Lower leg skin (tissue), 4 donors: ENCODE results near the gene CCDC169. TPM values are rescaled to one million over a fixed set of nuclear protein-coding genes. Genes with fewer than 3 reads are reported as not detected.

Experiments
- DNase-seq, 2 donors: peaks; one replicate each; pipeline ENCODE4 v3.0.0-alpha.2; 2019; ENCODE audit warnings: low spot score in 2 of 2
- H3K4me3 ChIP-seq: fragments of 200-600 bp; sonication (generic); 2 replicates; pipeline ENCODE4 v1.5.1; 2017; ENCODE audit warnings: mild to moderate bottlenecking, low read depth; ENCODE audit not compliant: poor library complexity, severe bottlenecking
- POLR2A ChIP-seq, 2 donors: fragments of 450-650 bp; IDR thresholded peaks; one replicate each; pipeline ENCODE4 v1.6.1; 2016 to 2017; ENCODE audit warnings: antibody characterized with exemption in 2 of 2, mild to moderate bottlenecking in 1 of 2, moderate library complexity in 1 of 2
- WGBS, 2 donors: methylation state at CpG; one replicate each; pipeline ENCODE4 v1.1.5; 2018; 5-methylcytosine and 5-hydroxymethylcytosine counted together
- intact Hi-C: fragments of 100-400 bp; cut with DNase I; formaldehyde crosslinking; loops from one replicate; pipeline ENCODE4 v1.15.0; 2023; ENCODE audit warnings: low total_unique reads
- total RNA-seq, 4 donors: library from RNA; depleted of rRNA; stranded (reverse); fragments of >200 nt; gene quantifications; one replicate each; pipeline ENCODE4 v1.1.0, GENCODE V29; 2016
- TF ChIP-seq, protein P1 (sequence below), 3 donors: fragments of 450-650 bp; IDR thresholded peaks; one replicate each; pipeline ENCODE4 v1.5.1; 2016; ENCODE audit warnings: antibody characterized with exemption in 3 of 3, mild to moderate bottlenecking in 3 of 3, moderate library complexity in 2 of 3

The CCDC169 gene
- total RNA-seq, 4 donors from 2014 or later = 0.47 to 0.49 TPM; not detected in 2

DNA sequence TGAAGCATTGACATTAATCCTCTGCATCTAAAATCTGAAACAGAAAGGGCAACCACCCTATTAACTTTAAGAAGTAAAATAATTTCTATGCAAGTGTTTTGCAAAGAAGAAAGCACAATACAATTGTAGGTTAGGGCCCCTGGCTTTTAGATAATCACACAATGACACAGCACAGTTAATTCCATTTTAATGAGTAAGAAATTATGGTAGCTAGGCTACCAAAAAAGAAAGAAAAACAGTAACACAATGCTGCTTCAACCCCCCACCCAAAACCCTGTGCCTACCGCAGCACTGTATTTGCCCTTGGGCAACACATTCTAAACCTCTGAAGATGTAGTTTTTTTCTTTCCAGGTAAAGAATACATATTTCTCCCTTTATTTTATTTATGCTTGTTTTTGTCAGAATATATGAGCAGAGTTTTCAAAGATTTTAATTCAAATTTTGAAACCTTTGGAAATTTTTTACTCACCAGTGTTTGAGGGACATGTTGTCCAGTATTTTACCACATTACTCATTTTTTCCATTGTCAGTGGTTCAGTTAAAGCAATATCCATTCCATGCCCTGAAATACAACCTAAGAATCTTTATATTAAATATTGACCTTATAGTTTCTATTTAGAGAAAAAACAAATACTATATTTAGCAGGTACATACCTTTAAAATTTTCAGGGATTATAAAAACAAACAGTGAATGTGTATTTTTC lies 104.3 kb downstream of the CCDC169 start:
- no peak for DNase-seq
- 20 to 36% methylated on average over 1 of the region's 1 CpG for WGBS, 2 donors
- H3K4me3 ChIP-seq = no peak overlapping the region
- intact Hi-C loops = no loop called here
- no peak for TF ChIP-seq POLR2A (IDR thresholded peaks at IDR 0.05)
- TF ChIP-seq, protein P1, sequence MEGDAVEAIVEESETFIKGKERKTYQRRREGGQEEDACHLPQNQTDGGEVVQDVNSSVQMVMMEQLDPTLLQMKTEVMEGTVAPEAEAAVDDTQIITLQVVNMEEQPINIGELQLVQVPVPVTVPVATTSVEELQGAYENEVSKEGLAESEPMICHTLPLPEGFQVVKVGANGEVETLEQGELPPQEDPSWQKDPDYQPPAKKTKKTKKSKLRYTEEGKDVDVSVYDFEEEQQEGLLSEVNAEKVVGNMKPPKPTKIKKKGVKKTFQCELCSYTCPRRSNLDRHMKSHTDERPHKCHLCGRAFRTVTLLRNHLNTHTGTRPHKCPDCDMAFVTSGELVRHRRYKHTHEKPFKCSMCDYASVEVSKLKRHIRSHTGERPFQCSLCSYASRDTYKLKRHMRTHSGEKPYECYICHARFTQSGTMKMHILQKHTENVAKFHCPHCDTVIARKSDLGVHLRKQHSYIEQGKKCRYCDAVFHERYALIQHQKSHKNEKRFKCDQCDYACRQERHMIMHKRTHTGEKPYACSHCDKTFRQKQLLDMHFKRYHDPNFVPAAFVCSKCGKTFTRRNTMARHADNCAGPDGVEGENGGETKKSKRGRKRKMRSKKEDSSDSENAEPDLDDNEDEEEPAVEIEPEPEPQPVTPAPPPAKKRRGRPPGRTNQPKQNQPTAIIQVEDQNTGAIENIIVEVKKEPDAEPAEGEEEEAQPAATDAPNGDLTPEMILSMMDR (IDR thresholded peaks at IDR 0.05) = no peak

GRCh38 chr13:36192166-36192565 lies 105.4 kb downstream of the CCDC169 start:
- TF ChIP-seq POLR2A (IDR thresholded peaks at IDR 0.05) = no peak
- TF ChIP-seq, protein P1 (IDR thresholded peaks at IDR 0.05) = no peak
- intact Hi-C loops = no loop called here
- 70 to 75% methylated on average over 6 of the region's 6 CpGs for WGBS, 2 donors
- no peak overlapping the region for H3K4me3 ChIP-seq
- no peak for DNase-seq

GRCh38 chr13:36190771-36191170 lies 106.8 kb downstream of the CCDC169 start:
- no peak overlapping the region for H3K4me3 ChIP-seq
- no peak for TF ChIP-seq POLR2A (IDR thresholded peaks at IDR 0.05)
- TF ChIP-seq, protein P1 (IDR thresholded peaks at IDR 0.05) = no peak
- intact Hi-C loops = no loop called here
- DNase-seq = no peak
- WGBS, 2 donors = 85 to 86% methylated on average over 3 of the region's 3 CpGs

DNA sequence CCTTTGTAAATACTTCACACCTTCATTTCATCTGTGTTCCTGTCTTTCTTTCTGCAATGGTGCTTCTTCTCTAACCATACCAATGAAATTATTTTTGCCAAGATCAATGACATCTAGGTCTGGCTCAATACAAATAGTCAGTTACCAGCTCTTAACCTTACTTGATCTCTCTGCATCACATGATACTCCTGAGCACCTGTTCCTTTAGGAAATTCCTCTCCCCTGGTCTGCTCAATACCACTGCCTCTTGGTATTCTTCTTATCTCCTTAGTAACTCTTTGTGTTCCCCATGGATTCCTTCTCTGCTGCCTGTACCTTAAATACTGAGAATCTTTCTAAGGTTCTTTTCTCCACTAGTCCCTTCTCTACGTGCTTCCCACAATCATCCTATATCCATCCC lies 109.2 kb downstream of the CCDC169 start:
- no peak for DNase-seq
- WGBS, 2 donors = 94 to 97% methylated on average over 1 of the region's 1 CpG
- intact Hi-C loops = no loop called here
- TF ChIP-seq POLR2A (IDR thresholded peaks at IDR 0.05) = no peak
- TF ChIP-seq, protein P1 (IDR thresholded peaks at IDR 0.05) = no peak
- H3K4me3 ChIP-seq = no peak overlapping the region

- no peak for DNase-seq
- TF ChIP-seq, protein P1 (IDR thresholded peaks at IDR 0.05) = no peak
- TF ChIP-seq POLR2A (IDR thresholded peaks at IDR 0.05) = no peak
- intact Hi-C loops = no loop called here
- H3K4me3 ChIP-seq = no peak overlapping the region
Measured at GRCh38 chr13:36183901-36184300, 113.7 kb downstream of the CCDC169 start.

Other genes with a start within 250 kb of the CCDC169 start
- 10 to 100 TPM in 3 of 4 donors, 1 to 10 TPM in 1; 10.0 to 41.1 (median 19.5) TPM for gene DCLK1, start 166.4 kb downstream of the CCDC169 start, total RNA-seq
- gene SOHLH2, start 83.3 kb downstream of the CCDC169 start, total RNA-seq = not detected
- gene SPART, start 48.6 kb upstream of the CCDC169 start, total RNA-seq = 10 to 100 TPM; 33.9 to 51.2 (median 38.1) TPM
- not detected for gene CCNA1, start 134.7 kb upstream of the CCDC169 start, total RNA-seq